ENCODE results near the gene SYNGR2. TPM values are rescaled to one million over a fixed set of nuclear protein-coding genes. Genes with fewer than 3 reads are reported as not detected.

The SYNGR2 gene
- total and polyA plus RNA-seq, 2 donors (not counting 3 experiments of a cell fraction or from before 2014, with no cell fraction given), result 65.9 to 281 TPM

DNA sequence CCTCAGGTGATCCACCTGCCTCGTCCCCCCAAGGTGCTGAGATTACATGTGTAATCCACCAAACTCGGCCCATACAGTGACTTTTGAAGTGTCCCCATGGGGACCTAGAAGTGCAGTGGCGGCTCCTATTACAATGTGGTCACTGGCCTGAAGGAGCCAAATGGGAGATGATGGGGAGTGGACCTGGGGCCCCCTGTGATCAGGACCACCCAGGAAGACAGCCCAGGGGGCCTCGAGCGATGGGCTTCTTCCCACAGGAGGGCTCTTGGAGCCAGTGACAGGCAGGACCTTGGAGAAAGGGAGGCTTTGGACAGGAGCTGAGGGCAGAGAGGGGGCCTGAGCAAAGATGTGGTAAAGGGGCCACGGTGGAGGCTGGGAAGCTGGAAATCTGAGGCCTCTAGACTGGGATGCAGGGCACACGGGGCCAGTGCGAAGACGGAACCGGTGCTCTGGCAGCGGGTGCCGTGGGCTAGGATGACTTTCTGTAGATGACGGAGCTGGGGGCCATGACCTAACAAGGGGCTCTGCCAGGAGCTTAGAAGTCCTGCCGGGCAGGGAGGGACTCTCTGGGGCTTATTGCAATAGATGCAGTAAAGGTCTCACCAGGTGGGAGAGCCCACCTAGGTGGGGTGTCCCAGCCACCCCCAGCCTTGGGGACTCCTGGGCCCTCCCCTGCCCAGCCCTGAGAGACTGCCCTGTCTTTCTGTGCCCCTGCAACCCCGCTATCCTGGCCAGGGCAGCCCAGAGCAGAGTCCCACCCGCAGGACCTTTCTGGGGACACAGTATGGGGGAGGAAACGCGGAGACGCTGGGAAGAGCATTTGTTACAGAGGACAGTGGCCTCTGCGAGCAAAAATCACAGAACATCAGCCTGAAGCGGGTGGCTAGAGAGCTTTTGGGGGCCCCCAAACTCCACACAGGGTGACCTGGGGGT, 24.9 kb upstream of the SYNGR2 start:
- Histone ChIP-seq H3K4me2 (ENCODE audit: insufficient read depth, low read length) (no peak overlapping the region), H2AFZ (ENCODE audit: low read depth, low read length) (no peak overlapping the region), H3K9me1 (replicated peaks; ENCODE audit: control insufficient read depth, extremely low read depth, insufficient read depth, low read length) (no peaks in the 10 kb centered on the region), H3K4me1 (ENCODE audit: control insufficient read depth, extremely low read depth, insufficient read depth, low read length) (peaks cover 22% of the 10 kb centered on the region), H3K9ac (replicated peaks; ENCODE audit: extremely low read depth, insufficient read depth, low read length) (no peak overlapping the region), H3K36me3 (ENCODE audit: control insufficient read depth in 2 of 2, extremely low read depth in 1 of 2, insufficient read depth in 2 of 2, low read length in 2 of 2) (no peaks in the 10 kb centered on the region), H3K9me3 (replicated peaks; ENCODE audit: control insufficient read depth, insufficient read depth, low read length) (no peaks in the 10 kb centered on the region), H3K4me3 (replicated peaks in 1 of 3; ENCODE audit: insufficient read depth in 1 of 3, low read depth in 1 of 3, low read length in 3 of 3) (no peak overlapping the region), H3K79me2 (ENCODE audit: control insufficient read depth, insufficient read depth, low read length) (no peaks in the 10 kb centered on the region), H4K20me1 (replicated peaks; ENCODE audit: control insufficient read depth, extremely low read depth, insufficient read depth, low read length) (no peaks in the 10 kb centered on the region), H3K27ac (ENCODE audit: insufficient read depth, low read depth, low read length) (no peak overlapping the region), H3K27me3 (ENCODE audit: control insufficient read depth in 2 of 2, insufficient read depth in 2 of 2, low read length in 2 of 2) (no peaks in the 10 kb centered on the region)
- ChIA-PET CTCF (interaction anchor here (0.9 to 1.5 kb wide), 5 partner anchors 9 to 108 kb away, joined by 3 to 12 read pairs (median 5); no protein-coding TSS in a partner anchor), POLR2A (interaction anchor here (0.7 to 1.3 kb wide), 2 partner anchors 34 to 44 kb away, joined by 3 to 4 read pairs; partner anchors contain the start of genes AFMID and TK1)
- FAIRE-seq (no peak), DNase-seq (ENCODE audit: low read depth, low spot score) (no peak)
- dilution Hi-C loops (cut with MboI; ENCODE audit: extremely low pct_ligation_motif_present, low sequenced_read_pairs), result no loop called here
- intact Hi-C loops (cut with micrococcal nuclease), result no loop called here
- BruUV-seq (replicated peaks), result no TSS peak
- TF ChIP-seq POLR2A (IDR thresholded peaks at IDR 0.05; ENCODE audit: low read depth, low read length) (no peak), GATA2 (IDR thresholded peaks at IDR 0.05; ENCODE audit: insufficient read depth, insufficient read length, low read depth, low read length) (no peak), EZH2 (IDR thresholded peaks at IDR 0.05; ENCODE audit: borderline replicate concordance, low read depth, low read length, severe bottlenecking) (no peak), POLR2AphosphoS5 (IDR thresholded peaks at IDR 0.05; ENCODE audit: insufficient read depth, low read depth, low read length) (no peak), JUN (IDR thresholded peaks at IDR 0.05; ENCODE audit: borderline replicate concordance, insufficient read depth, insufficient read length, low read depth) (no peak)
- TF ChIP-seq, protein P1, sequence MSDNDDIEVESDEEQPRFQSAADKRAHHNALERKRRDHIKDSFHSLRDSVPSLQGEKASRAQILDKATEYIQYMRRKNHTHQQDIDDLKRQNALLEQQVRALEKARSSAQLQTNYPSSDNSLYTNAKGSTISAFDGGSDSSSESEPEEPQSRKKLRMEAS (IDR thresholded peaks at IDR 0.05; ENCODE audit: insufficient read depth, insufficient read length), result no peak

Data from endothelial cell of umbilical vein (primary cell).